Upper lobe of right lung (tissue), 1 donor: Measurements from ENCODE around the gene LRCH4. TPM values are rescaled to one million over a fixed set of nuclear protein-coding genes. Genes with fewer than 3 reads are reported as not detected.

ENCODE experiments used
- ATAC-seq: fragments of 200-7000 bp; cut with Tn5 transposase; one replicate; pipeline ENCODE4 v1.9.1; 2020; ENCODE audit warnings: mild to moderate bottlenecking, moderate library complexity
- DNase-seq: peaks from one replicate; pipeline ENCODE4 v3.0.0-alpha.2; 2020
- H3K27ac ChIP-seq: fragments of 200-600 bp; one replicate; pipeline ENCODE4 v1.8.0; 2022
- H3K27me3 ChIP-seq: fragments of 200-600 bp; one replicate; pipeline ENCODE4 v1.8.0; 2022; ENCODE audit warnings: mild to moderate bottlenecking
- H3K36me3 ChIP-seq: fragments of 200-600 bp; one replicate; pipeline ENCODE4 v1.8.0; 2022
- H3K4me1 ChIP-seq: fragments of 200-600 bp; one replicate; pipeline ENCODE4 v1.8.0; 2022
- H3K4me3 ChIP-seq: fragments of 200-600 bp; one replicate; pipeline ENCODE4 v1.8.0; 2022; ENCODE audit warnings: mild to moderate bottlenecking
- H3K9me3 ChIP-seq: fragments of 200-600 bp; one replicate; pipeline ENCODE4 v1.8.0; 2022
- intact Hi-C: fragments of 100-400 bp; cut with DNase I; formaldehyde crosslinking; loops from one replicate; pipeline ENCODE4 v1.11.0; 2022
- total RNA-seq: library from RNA; stranded (reverse); fragmentation: NEBNext Ultra II Directional; extraction: Animal tissue kit (Norgen Biotek cat#: 25700); gene quantifications from one replicate; pipeline ENCODE4 v1.2.1, GENCODE V29; 2021
- TF ChIP-seq, protein P1 (sequence below): fragments of 200-600 bp; IDR thresholded peaks from one replicate; pipeline ENCODE4 v1.8.0; 2022; ENCODE audit warnings: antibody characterized with exemption
- donor health status: DM: no; HTN: yes; CAD: no; lungs with severe emphysema.

Gene LRCH4
- total RNA-seq, 1 donor from 2014 or later = 88.0 TPM

DNA sequence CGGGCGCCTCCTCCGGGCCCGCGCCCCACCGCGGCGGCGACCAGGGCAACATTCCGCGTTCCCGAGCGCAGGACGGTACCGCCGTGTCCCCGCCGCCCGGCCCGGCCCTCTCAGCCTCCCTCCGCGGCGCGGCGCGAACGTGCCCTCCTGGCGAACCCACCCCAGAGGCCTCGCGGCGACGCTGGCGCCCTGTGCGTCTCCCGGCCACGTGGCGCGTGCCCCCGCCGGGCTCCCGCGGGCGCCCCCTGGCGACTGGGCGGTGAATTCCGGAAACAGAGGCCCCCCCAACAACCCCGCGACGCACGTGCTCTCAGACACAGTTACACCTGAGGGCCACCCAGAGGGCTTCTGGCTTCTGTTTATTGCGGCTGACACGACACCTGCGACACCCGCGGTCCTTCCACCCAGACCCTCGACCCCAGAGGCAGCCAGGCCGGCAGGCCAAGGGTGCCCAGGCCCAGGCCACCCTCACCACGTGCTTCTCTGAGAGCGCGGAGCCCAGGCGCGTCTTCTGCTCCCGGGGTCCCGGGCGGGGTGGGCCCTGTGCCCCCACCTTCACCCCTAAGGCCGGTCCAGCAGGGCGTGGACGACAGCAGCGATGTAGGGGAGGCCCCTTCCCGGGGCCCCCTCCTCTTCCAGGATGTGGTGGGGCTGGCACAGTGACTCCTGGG is 12.1 kb downstream of the LRCH4 start, which contains the start of gene SAP25:
Gene SAP25, minus strand, starts transcription at position 210 of the 671 bp plus-strand sequence. Its CDS starts 158 bp downstream, at position 52.
- Histone ChIP-seq H3K27ac (no peak within 1 kb of the TSS), H3K36me3 (peaks cover 50% of the 10 kb centered on the region), H3K4me1 (peaks cover 17% of the 10 kb centered on the region), H3K9me3 (no peaks in the 10 kb centered on the region), H3K4me3 (no peak within 1 kb of the TSS), H3K27me3 (no peaks in the 10 kb centered on the region)
- intact Hi-C loops = no loop called here
- ATAC-seq = no peak
- TF ChIP-seq, protein P1, sequence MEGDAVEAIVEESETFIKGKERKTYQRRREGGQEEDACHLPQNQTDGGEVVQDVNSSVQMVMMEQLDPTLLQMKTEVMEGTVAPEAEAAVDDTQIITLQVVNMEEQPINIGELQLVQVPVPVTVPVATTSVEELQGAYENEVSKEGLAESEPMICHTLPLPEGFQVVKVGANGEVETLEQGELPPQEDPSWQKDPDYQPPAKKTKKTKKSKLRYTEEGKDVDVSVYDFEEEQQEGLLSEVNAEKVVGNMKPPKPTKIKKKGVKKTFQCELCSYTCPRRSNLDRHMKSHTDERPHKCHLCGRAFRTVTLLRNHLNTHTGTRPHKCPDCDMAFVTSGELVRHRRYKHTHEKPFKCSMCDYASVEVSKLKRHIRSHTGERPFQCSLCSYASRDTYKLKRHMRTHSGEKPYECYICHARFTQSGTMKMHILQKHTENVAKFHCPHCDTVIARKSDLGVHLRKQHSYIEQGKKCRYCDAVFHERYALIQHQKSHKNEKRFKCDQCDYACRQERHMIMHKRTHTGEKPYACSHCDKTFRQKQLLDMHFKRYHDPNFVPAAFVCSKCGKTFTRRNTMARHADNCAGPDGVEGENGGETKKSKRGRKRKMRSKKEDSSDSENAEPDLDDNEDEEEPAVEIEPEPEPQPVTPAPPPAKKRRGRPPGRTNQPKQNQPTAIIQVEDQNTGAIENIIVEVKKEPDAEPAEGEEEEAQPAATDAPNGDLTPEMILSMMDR = no peak
- peak; percentile 55 for DNase-seq

DNA sequence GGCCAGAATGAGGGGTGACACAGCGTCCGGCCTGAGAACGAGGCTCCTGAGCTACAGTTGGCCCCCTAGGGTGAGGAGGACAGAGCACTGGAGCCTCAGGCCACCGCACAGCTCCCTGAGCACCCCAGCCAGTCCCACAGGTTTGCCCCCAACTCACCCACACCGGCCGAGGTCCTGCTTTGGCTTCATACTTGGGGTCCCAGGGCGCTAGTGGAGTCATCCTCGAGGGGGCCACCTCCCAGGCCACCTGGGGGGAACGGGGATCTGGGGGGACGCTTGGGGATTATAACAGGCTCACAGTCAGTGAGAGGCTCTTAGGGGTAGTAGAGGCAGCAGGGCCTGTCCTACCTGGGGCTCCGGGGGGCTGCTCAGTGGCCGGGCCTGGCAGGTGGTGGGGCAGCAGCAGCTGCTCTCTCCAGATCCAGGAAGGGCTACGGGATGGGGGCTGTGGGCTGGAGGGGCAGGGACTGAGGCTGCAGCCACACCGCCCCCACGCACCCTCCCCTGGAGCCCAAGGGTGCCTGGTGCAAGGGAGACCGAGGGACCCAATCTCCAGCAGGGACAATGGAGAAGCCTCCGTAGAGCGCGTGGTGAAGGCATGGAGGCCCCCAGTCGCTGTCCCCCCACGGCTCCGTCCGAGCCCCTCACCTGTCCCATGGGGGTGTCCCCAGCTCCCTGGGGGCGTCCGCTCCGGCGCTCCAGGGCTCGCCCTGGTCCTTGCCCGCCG is 12.8 kb downstream of the LRCH4 start:
- Histone ChIP-seq H3K27me3 (no peaks in the 10 kb centered on the region), H3K36me3 (peaks cover 43% of the 10 kb centered on the region), H3K9me3 (no peaks in the 10 kb centered on the region), H3K4me3 (no peak overlapping the region), H3K4me1 (peaks cover 17% of the 10 kb centered on the region), H3K27ac (no peak overlapping the region)
- intact Hi-C loops = no loop called here
- peak; percentile 57 for DNase-seq
- no peak for ATAC-seq
- TF ChIP-seq, protein P1 = no peak

DNA sequence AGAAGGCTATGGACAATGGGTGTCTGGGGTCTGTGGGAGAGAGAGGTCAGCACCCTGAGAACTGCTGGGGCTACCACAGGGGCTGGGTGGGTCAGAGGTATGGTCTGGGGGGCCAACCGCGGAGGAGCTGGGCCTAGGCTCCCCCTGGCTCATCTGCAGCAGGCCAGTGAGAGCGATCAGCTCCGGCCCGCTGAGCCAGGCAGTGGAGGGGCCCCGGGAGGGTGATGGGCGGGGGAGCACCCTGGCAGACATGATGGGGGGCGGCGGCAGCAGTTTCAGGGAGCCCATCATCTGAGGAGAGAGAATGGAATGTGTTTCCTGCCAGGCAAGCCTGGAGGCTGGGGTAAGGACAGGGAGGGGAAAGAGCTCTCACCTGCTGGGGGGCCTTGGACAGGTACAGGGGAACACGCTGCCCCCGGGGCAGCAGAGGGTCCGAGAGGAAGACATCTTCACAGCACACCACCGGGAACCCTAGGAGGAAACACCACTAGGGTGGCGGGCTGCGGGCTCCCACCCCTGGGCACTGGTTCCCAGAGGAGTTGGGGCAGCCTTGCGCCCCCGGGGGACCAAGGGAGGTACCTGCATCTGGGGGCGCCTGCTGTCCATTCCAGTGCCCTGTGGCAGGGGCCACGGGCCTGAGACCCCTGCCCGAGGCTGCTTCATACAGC is 13.5 kb downstream of the LRCH4 start:
- Histone ChIP-seq H3K4me3 (no peak overlapping the region), H3K27me3 (no peaks in the 10 kb centered on the region), H3K36me3 (peaks cover 36% of the 10 kb centered on the region), H3K4me1 (peaks cover 17% of the 10 kb centered on the region), H3K27ac (no peak overlapping the region), H3K9me3 (no peaks in the 10 kb centered on the region)
- no peak for ATAC-seq
- TF ChIP-seq, protein P1 = no peak
- intact Hi-C loops = no loop called here
- peak; percentile 64 for DNase-seq

DNA sequence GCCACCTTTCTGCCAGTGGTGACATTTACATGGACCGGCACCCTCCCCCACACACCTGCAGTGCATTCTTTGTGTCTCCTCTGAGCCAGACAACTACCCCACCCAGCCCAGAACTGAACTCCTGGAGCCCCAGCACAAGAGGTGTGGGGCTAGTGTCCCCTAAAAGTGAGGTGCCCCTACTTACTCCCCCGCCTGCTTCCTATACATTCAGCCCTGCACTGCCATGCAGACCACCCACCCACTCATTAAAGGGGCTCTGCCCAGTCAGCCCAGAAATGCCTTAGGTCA is 14.2 kb downstream of the LRCH4 start:
- Histone ChIP-seq H3K4me1 (peaks cover 17% of the 10 kb centered on the region), H3K27ac (no peak overlapping the region), H3K4me3 (no peak overlapping the region), H3K36me3 (peaks cover 29% of the 10 kb centered on the region), H3K27me3 (no peaks in the 10 kb centered on the region), H3K9me3 (no peaks in the 10 kb centered on the region)
- ATAC-seq (no peak), DNase-seq (peak; percentile 53)
- TF ChIP-seq, protein P1 = no peak
- intact Hi-C loops = no loop called here

DNA sequence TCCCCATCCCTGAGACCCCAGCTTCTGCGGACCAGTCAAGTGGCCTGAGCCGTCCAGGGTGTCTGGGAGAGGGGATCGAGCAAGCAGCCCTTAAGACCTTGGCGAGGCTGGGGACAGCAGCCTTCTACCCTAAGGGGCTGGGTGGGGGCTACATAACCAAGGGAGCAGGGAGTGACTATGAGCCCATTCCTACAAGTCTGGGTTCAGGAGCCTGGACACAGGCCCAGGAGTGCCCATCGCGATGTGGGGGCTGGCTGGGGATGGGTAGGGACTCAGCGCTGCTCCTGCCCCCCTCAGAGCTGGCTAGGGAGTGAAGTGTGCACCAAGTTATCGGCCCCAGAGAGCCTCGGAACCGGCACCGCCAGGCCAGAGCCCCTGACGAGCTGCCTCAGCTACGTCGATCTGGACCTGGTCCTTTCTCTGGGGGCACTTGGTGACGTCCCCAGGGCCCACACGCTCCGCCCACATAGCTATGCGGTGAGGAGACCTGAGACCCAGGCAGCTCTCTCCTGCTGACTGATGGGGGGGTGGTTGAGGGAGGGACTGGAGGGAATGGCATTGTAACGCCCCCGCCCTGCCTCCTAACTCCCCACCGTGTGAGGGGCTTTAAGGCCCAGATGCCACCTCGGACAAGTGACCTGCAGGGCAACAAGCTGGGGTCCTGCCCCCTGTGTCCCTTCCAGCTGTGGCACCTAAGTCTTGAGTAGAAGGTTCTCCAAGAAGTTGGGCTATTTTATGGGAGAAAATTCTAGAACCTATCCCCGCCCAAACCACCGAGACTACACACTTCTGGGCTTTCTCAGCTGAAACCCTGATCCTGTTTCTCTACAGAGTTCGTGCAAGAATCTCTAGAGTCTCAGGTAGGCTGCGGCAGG is 14.7 kb downstream of the LRCH4 start:
- intact Hi-C loops = no loop called here
- DNase-seq (peak; percentile 63), ATAC-seq (no peak)
- H3K36me3 ChIP-seq = peaks cover 24% of the 10 kb centered on the region
- no peaks in the 10 kb centered on the region for H3K27me3 ChIP-seq
- TF ChIP-seq, protein P1 = no peak
- no peak overlapping the region for H3K27ac ChIP-seq
- no peaks in the 10 kb centered on the region for H3K9me3 ChIP-seq
- no peak overlapping the region for H3K4me3 ChIP-seq
- peaks cover 17% of the 10 kb centered on the region for H3K4me1 ChIP-seq
